Endothelial cell (in vitro differentiated cells): ENCODE results near the gene CEMIP2. TPM values are rescaled to one million over a fixed set of nuclear protein-coding genes. Genes with fewer than 3 reads are reported as not detected.

Experiments
- DNase-seq: peaks from one replicate; pipeline ENCODE4 v3.0.0; 2021; ENCODE audit warnings: low spot score
- H3K27ac Mint-ChIP-seq: one replicate; pipeline ENCODE4 v1.8.0; 2021; ENCODE audit warnings: mixed read lengths, inconsistent platforms; ENCODE audit not compliant: unreplicated experiment
- H3K27me3 Mint-ChIP-seq: one replicate; pipeline ENCODE4 v1.8.0; 2021; ENCODE audit warnings: mild to moderate bottlenecking, moderate library complexity, mixed read lengths, inconsistent platforms; ENCODE audit not compliant: unreplicated experiment
- H3K36me3 Mint-ChIP-seq: one replicate; pipeline ENCODE4 v1.8.0; 2021; ENCODE audit warnings: mild to moderate bottlenecking, low read depth, mixed read lengths, inconsistent platforms; ENCODE audit not compliant: unreplicated experiment
- H3K4me1 Mint-ChIP-seq: one replicate; pipeline ENCODE4 v1.8.0; 2021; ENCODE audit warnings: mild to moderate bottlenecking, mixed read lengths, inconsistent platforms; ENCODE audit not compliant: unreplicated experiment
- H3K4me3 Mint-ChIP-seq: one replicate; pipeline ENCODE4 v1.8.0; 2021; ENCODE audit warnings: mild to moderate bottlenecking, mixed read lengths, inconsistent platforms; ENCODE audit not compliant: unreplicated experiment
- H3K9me3 Mint-ChIP-seq: one replicate; pipeline ENCODE4 v1.8.0; 2021; ENCODE audit warnings: mixed read lengths, inconsistent platforms; ENCODE audit not compliant: unreplicated experiment
- total RNA-seq: library from RNA; stranded (reverse); fragmentation: NEBNext Ultra II Directional; extraction: Animal tissue kit (Norgen Biotek cat#: 25700); gene quantifications from one replicate; pipeline ENCODE4 v1.2.1, GENCODE V29; 2021; ENCODE audit not compliant: unreplicated experiment
- TF ChIP-seq, protein P1 (sequence below): fragments of 200-600 bp; sonication (generic); IDR thresholded peaks from one replicate; pipeline ENCODE4 v1.5.0; 2021; ENCODE audit warnings: antibody characterized with exemption; ENCODE audit not compliant: unreplicated experiment

CEMIP2 gene
- total RNA-seq, 1 donor from 2014 or later: 112 TPM

DNA sequence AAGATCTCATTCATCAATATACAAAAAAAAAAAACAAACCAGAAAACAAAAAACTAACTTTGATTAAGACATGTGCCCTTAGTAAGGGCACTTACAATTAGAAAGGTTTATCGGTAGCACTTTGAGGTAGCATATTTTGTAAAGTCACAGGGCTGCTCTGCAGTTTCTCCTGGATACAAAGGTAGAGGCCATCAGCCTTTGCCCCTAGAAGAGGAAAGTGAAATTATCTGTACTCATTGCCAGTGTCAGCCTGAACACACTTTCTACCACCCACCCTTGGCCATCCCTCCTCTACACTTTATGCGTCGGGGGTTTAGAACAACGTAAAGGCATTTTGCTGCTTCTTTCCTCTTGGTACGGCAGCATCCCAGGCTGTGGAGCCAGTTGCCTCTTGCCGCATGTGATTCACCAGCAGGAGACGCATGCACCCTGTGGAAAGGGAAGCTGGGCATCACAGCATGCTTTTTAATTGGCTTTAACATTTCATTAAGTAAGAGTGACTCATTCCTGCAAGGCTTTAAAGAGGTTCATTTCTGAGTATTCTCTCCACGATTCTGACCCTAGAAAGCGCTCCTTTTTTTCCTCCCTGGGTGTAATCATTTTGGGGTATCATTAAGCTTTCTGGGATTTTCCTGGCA is 84.6 kb downstream of the CEMIP2 start:
- no peak overlapping the region for H3K27ac Mint-ChIP-seq
- TF ChIP-seq, protein P1, sequence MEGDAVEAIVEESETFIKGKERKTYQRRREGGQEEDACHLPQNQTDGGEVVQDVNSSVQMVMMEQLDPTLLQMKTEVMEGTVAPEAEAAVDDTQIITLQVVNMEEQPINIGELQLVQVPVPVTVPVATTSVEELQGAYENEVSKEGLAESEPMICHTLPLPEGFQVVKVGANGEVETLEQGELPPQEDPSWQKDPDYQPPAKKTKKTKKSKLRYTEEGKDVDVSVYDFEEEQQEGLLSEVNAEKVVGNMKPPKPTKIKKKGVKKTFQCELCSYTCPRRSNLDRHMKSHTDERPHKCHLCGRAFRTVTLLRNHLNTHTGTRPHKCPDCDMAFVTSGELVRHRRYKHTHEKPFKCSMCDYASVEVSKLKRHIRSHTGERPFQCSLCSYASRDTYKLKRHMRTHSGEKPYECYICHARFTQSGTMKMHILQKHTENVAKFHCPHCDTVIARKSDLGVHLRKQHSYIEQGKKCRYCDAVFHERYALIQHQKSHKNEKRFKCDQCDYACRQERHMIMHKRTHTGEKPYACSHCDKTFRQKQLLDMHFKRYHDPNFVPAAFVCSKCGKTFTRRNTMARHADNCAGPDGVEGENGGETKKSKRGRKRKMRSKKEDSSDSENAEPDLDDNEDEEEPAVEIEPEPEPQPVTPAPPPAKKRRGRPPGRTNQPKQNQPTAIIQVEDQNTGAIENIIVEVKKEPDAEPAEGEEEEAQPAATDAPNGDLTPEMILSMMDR: no peak
- peaks cover 7% of the 10 kb centered on the region for H3K36me3 Mint-ChIP-seq
- no peaks in the 10 kb centered on the region for H3K27me3 Mint-ChIP-seq
- no peaks in the 10 kb centered on the region for H3K9me3 Mint-ChIP-seq
- H3K4me3 Mint-ChIP-seq: no peak overlapping the region
- H3K4me1 Mint-ChIP-seq: peaks cover 25% of the 10 kb centered on the region
- no peak for DNase-seq

DNA sequence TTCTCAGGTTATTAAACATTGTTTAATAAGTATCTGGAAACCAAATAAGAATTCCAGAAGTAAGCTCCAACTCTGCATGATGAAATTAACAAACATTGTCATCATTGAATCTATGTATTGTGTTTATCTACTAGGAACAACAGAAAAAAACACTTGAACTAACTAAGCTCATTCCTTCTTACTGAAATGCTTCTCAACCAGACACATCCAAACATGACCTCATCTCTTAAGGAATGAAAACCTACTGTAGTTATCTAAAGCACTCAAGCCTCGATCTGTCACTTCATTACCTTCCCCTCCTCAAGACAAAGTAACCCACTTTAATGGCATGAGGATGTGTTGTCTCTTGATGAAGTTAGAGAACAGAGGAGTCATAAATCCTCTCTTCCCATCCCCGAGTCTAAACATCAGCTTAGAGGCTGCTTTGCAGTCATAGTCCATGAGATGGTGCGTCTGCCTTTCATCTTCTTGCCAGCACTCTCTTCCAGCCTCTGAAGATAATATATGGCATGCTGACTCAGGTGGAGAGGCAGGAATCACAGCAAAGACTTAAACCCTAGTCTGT is 86.5 kb downstream of the CEMIP2 start:
- peaks cover 30% of the 10 kb centered on the region for H3K4me1 Mint-ChIP-seq
- peaks cover 5% of the 10 kb centered on the region for H3K36me3 Mint-ChIP-seq
- H3K9me3 Mint-ChIP-seq: no peaks in the 10 kb centered on the region
- TF ChIP-seq, protein P1: no peak
- H3K27ac Mint-ChIP-seq: no peak overlapping the region
- no peak for DNase-seq
- H3K27me3 Mint-ChIP-seq: no peaks in the 10 kb centered on the region
- no peak overlapping the region for H3K4me3 Mint-ChIP-seq

DNA sequence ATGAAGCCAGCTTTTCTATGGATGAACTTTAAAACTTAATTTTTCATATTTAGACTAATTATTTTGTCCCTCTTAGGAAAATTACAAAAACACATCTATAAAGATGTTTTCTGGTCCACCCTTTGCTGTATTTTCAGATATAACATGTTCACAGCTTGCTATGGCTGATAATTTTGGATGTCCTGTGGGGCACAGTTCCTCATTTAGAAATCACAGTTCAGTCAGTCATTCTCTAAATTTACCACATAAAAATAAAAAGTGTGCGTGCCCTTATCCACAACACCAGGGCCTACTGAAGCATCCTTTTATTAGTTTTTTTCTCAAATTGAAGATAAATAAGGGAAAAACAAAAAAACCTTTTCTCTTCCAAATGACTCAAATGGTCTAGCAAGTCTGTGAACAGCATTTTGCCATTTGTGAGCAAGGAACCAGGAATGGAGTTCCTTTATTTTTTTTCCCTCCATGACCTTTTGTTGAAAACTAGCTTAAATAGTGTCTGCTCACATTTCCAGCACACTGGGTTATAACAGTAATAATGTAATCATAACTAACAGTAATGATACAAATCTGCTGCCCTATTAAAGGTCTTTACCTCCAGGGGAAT is 87.1 kb downstream of the CEMIP2 start:
- no peaks in the 10 kb centered on the region for H3K9me3 Mint-ChIP-seq
- H3K36me3 Mint-ChIP-seq: peaks cover 5% of the 10 kb centered on the region
- H3K27me3 Mint-ChIP-seq: no peaks in the 10 kb centered on the region
- no peak for DNase-seq
- no peak overlapping the region for H3K4me3 Mint-ChIP-seq
- TF ChIP-seq, protein P1: no peak
- peaks cover 30% of the 10 kb centered on the region for H3K4me1 Mint-ChIP-seq
- H3K27ac Mint-ChIP-seq: no peak overlapping the region

DNA sequence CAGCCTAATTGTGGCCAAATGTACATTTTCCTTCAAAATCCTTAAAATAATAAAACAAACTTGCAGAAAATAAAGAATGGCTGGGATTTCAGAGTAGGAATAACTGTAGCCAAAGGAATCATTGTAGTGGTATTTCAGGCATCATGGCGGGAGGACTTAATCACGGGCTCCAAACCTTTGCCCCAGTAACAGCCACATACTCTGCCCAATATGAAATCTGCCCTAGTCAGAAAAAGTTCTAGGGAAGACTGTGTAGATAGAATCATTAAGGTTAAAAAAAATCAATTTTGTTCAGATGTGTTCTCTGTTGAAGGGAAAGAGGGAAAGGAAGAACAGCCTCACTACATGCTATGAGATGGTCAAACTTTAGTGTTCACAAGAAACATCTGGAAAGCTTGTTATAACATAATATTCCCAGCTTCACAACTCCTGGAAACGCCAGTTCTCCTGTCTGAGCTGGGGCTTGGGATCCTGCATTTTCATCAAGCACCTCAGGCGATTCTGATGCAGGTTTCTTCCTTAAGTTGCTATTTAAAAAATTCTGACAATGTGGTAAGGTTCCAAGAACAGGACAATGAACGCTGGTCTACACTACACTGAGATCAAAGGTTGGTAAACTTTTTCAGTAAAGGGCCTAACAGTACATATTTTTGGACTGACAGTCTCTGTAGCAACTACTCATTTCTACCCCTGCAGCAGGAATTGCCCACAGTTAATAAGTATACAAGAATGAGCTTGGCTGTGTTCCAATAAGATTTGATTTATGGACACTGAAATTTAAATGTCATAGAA is 87.9 kb downstream of the CEMIP2 start:
- Mint-ChIP-seq H3K9me3 (no peaks in the 10 kb centered on the region), H3K27ac (no peak overlapping the region), H3K4me3 (no peak overlapping the region), H3K27me3 (no peaks in the 10 kb centered on the region), H3K4me1 (peaks cover 22% of the 10 kb centered on the region), H3K36me3 (no peaks in the 10 kb centered on the region)
- TF ChIP-seq, protein P1: no peak
- no peak for DNase-seq
